Breast epithelium (tissue), 3 donors: Measurements from ENCODE around the gene CELA1.
A peak's percentile ranks its signal among the peaks of the same experiment; 100 is the strongest.

Experiments used
- CTCF ChIP-seq, 3 donors: fragments of 450-650 bp; IDR thresholded peaks; one replicate each; pipeline ENCODE4 v1.5.1; 2016 to 2017; ENCODE audit warnings: antibody characterized with exemption in 3 of 3, mild to moderate bottlenecking in 3 of 3, moderate library complexity in 3 of 3
- POLR2A ChIP-seq: fragments of 450-650 bp; IDR thresholded peaks from one replicate; pipeline ENCODE4 v1.6.1; 2016; ENCODE audit warnings: antibody characterized with exemption, mild to moderate bottlenecking, moderate library complexity
- POLR2AphosphoS5 ChIP-seq, 3 donors: sonication (generic); formaldehyde crosslinking; IDR thresholded peaks; one replicate each; pipeline ENCODE4 v1.6.1; 2017; ENCODE audit warnings: antibody characterized with exemption in 3 of 3

- TF ChIP-seq POLR2AphosphoS5 (IDR thresholded peaks at IDR 0.05): peak in 1 of 3 donors; percentile 17
- no peak for TF ChIP-seq CTCF (IDR thresholded peaks at IDR 0.05)
- no peak for TF ChIP-seq POLR2A
Observed at GRCh38 chr12:51324953-51325352, 21.5 kb downstream of the CELA1 start.
